Activated CD4-positive, alpha-beta T cell treated with anti-CD3 and anti-CD28 coated beads, Interleukin-2, amount 50 U/mL, for 24 hours (primary cell): ENCODE results near the gene BHLHA15.
A peak's percentile ranks its signal among the peaks of the same experiment; 100 is the strongest.

Source experiments
- DNase-seq, 2 donors: peaks; one replicate each; pipeline ENCODE4 v3.0.0-alpha.2; 2020; ENCODE audit warnings: low read depth in 1 of 2, low spot score in 1 of 2

BHLHA15 gene

DNA sequence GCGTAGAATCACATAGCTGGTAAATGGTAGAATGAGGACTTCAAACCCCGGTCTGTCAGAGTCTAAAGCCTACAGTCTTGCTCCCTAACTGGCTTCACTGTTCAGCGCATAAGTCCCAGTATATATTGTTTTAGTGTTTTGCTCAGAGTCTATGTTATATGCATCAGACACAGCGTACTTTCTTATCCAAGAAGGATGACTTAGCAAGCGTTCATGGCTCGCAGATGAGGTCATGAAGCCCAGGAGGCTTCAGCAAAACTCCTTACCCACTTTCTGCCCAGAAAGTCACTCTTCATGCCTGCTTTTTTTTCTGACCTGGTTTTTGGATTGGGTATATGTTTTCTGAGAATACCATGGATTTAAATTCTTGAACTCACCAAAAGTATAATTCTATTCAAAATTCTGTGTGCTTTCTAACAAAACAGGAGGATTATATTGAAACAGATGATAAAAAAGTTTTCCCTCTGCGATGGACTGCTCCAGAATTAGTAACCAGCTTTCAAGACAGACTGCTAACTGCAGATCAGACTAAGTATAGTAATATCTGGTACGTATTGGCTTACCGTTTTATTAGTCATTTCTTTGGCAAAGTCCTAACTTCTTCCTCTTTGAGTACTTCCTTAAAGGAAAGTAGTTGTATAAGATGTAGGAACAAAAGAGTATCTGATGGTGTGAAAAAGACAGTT lies 24.6 kb upstream of the BHLHA15 start:
- no peak for DNase-seq

DNA sequence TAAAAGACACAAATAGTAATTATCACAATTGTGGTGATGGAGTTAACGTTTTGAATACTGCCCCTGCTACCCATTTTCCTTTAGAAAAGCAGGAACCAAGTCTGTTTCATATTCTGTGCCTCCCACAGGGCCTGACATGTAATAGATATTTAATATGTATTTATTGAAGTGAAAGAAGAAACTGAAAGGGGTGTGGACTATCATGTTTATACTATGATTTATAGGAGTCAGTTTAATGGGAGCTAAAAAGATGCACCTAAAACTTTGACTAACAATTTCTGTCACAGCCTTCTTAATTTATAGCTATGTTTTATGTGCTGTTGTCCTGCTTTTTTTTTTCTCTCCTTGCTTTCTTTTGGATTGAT lies 24.1 kb upstream of the BHLHA15 start:
- DNase-seq, result no peak

DNA sequence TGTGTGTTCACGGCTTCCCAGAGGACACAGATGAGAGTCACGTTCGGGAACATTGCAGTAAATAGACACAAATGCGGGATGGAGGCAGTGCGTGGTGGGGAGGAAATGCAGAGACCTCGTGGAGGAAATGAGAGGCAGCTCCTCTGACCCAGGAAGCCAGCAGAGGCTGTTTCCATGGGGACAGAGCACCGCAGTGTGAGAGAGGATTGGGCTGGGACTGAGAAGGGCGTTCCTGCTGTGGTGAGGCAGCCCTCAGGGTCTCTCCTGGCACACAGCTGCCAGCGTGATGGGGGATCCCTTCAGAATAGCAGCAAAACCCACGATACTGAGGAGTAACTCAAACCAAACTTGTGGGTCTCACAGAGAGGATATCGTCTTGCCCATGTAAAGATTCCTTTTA lies 21.7 kb upstream of the BHLHA15 start:
- no peak for DNase-seq

DNA sequence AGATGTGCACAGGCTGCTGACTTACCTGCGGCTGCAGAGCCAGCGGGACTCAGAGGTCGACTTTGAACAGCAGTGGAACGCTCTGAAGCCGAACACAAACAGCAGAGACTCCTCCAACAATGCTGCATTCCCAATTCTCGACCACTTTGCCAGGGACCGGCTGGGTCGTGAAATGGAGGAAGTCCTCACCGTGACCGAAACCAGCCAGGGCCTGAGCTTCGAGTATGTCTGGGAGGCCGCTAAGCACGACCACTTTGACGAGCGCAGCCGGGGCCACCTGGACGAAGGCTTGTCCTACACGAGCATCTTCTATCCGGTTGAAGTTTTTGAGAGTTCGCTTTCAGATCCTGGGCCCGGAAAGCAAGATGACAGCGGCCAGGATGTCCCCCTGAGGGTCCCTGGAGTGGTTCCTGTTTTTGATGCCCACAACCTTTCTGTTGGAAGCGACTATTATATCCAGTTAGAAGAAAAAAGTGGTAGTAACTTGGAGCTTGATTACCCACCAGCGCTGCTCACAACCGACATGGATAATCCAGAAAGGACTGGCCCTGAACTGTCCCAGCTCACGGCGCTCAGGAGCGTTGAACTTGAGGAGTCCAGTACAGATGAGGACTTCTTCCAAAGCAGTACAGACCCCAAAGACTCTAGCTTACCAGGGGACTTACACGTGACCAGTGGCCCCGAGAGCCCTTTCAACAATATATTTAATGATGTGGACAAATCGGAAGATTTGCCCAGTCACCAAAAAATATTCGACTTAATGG lies 19.4 kb upstream of the BHLHA15 start:
- DNase-seq, result no peak

DNA sequence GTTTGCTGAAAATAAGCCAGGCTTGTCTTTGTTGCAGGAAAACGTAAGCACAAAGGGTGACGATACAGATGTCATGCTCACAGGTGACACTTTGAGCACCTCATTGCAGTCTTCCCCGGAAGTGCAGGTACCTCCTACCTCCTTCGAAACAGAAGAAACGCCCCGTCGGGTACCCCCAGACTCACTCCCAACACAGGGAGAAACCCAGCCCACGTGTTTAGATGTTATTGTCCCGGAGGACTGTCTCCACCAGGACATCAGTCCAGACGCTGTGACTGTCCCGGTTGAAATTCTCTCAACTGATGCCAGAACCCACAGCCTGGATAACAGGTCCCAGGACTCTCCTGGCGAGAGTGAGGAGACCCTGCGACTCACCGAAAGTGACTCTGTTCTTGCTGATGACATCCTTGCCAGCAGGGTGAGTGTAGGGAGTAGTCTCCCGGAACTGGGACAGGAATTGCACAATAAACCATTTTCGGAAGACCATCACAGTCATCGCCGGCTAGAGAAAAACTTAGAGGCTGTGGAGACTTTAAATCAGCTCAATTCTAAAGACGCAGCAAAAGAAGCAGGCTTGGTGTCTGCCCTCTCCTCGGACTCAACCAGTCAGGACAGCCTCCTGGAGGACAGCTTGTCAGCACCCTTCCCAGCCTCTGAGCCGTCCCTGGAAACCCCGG lies 18.3 kb upstream of the BHLHA15 start:
- DNase-seq, result no peak

DNA sequence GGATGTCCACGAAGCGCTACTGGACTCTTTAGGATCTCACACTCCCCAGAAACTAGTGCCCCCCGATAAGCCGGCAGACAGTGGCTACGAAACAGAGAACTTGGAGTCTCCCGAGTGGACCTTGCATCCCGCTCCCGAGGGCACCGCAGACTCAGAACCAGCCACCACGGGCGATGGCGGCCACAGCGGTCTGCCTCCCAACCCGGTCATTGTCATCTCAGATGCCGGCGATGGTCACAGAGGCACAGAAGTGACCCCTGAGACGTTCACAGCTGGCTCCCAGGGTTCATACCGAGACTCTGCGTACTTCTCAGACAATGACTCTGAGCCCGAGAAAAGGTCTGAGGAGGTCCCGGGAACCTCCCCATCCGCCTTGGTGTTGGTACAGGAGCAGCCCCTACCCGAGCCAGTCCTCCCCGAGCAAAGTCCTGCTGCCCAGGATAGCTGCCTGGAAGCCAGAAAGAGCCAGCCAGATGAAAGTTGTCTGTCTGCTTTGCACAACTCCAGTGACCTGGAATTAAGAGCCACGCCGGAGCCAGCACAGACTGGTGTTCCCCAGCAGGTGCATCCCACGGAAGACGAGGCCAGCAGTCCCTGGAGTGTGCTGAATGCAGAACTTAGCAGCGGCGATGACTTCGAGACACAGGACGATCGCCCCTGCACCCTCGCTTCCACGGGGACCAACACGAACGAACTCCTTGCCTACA lies 17.6 kb upstream of the BHLHA15 start:
- DNase-seq, result no peak

DNA sequence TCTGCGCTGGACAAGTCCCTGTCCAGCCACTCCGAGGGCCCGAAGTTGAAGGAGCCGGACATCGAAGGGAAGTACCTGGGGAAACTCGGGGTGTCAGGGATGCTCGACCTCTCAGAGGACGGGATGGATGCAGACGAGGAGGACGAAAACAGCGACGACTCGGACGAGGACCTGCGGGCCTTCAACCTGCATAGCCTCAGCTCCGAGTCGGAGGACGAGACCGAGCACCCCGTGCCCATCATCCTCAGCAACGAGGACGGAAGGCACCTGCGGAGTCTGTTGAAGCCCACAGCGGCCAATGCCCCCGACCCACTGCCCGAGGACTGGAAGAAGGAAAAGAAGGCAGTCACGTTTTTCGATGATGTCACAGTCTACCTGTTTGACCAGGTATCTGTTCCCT lies 17.1 kb upstream of the BHLHA15 start:
- DNase-seq, result no peak

DNA sequence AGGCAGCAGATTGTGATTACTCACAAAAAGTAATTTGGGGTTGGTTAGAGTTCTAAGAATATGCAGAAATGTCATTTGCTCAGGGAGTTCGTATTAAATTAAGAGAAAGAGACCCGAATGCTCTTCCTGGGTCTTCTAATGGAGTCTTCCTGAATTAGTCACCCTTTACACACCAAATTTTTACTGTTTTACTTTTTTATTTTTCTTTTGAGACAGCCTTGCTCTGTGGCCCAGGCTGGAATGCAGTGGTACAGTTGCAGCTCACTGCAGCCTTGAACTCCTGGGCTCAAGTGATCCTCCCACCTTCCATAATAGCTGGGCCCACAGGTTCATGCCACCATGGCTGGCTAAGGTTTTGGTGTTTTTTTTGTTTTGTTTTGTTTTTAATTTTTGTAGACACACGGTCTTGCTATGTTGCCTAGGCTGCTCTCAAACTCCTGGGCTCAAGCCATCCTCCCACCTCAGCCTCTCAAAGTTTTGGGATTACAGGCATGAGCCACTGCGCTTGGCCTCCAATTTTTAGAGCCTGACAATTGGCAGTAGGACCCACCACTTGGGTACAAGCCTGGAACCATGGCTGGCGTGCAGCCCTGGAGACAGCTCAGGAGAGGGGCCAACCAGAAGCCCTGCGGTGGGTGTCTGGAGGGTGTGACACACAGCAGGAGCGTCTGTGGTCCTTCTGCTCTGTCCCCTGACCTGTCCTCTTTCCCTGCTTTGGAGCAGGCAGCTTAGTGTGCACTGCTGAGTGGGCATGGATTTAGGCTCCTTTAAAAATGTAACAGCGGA lies 16.4 kb upstream of the BHLHA15 start:
- no peak for DNase-seq

DNA sequence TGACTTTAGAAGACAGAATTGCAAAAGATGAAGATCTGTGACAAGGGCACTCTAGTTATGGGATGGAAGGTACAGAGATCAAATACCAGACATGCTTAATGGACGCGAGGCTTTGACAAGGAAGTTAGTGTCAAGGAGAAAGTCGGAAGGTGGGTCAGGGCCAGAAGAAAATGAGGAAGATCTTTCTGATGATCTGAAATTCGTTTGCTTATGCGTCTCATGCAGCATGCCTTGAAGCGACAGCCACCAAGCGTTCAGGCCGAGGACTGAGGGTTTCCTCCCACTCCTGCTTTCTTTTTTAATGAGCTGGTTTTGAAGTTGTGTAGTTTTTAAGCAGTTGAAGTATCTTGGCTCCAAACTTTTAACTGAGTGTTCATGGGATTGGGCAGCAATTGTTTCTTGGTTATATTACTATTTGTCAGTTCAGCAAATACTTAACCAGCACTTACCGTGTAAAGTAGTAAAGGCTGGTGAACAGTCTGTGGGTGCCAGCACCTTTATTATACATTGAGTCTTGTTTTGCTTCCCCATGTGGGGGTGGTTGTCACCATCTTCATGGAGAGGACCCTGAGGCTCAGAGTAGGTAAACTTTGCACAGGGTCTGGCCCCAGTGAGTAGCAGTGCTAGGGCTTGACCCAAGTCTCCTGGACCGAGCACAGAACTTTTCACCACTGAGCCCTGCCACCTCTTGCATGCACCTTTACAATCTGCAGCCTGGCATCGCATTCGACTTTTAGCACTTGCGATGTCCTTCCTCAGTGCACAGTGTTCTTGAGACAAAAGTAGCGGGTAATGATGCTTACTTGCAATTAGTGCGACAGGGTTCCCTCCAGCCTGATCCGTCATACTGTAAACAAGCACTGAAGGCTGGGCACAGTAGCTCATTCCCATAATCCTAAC lies 14.3 kb upstream of the BHLHA15 start:
- DNase-seq, result no peak

DNA sequence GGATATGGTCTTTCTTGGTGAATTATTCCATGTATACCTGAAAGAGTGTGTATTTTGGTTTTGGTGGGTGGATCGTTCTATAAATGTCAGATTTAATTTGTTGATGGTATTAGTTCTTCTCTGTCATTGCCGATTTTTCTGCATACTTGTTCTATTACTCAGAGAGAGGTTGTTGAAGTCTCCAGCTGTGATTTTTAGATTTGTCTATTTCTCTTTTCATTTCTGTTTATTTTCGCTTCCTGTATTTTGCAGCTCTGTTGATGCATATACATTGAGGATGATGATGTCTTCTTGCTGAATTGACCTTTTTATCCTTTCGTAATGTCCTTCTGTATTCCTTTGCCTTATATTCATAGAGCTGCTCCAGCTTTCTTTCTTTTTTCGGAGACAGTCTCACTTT lies 12.1 kb upstream of the BHLHA15 start:
- no peak for DNase-seq

DNA sequence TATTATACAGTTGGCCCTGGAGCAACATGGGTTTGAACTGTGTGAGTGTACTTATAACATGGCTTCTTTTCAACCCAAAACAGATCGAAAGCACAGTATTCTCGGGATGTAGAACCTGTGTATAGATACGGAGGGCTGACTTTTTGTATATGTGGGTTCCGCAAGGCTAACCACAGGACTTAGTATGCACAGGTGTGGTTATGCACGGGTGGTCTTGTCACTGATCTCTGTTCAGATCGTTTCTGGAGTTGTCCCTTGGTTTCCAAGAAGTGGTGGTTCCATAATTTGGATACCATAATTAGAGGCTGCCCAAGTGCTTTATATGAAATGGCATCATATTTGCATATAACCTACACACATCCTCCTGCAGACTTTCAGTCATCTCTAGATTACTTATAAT lies 10.9 kb upstream of the BHLHA15 start:
- no peak for DNase-seq

DNA sequence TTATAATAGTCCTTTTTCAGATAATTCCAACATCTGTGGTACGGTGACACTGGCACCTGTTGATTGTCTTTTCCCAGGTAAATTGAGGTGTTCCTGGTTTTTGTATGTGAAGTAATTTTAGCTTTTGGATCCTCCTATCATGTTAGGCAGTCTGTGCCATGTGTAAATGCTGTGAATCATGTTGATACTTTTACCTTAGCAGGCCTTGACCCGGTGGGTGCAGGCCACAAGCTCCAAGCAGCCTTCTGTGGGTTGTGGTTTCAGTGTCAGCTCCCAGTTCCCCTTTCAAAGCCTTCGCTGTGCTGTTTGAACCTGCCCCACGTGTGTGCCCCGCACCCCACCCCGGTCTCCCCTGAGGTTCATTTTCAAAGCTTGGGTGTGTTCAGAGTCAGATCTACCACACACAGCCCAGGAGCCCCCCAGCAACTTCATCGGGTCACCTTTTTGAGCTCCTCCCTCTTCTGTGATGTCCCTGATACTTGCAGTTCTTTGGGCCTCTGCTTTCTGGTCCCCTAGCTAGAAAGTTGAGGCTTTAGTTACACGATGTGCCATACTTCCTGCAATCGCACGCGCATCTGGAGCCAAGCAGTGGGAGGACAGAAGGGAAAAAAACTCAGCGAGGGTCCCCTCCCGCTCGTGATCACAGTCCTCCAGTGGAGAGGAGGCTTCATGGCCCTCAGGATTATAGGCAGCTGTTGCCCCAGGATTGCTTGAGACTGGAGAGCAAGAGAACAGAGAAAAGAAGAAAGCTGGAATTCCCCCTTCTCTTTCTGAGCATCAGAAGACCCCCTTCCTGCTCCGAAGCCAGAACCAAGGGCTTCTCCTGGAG lies 8.7 kb upstream of the BHLHA15 start:
- peak; percentile 16 to 47 for DNase-seq

DNA sequence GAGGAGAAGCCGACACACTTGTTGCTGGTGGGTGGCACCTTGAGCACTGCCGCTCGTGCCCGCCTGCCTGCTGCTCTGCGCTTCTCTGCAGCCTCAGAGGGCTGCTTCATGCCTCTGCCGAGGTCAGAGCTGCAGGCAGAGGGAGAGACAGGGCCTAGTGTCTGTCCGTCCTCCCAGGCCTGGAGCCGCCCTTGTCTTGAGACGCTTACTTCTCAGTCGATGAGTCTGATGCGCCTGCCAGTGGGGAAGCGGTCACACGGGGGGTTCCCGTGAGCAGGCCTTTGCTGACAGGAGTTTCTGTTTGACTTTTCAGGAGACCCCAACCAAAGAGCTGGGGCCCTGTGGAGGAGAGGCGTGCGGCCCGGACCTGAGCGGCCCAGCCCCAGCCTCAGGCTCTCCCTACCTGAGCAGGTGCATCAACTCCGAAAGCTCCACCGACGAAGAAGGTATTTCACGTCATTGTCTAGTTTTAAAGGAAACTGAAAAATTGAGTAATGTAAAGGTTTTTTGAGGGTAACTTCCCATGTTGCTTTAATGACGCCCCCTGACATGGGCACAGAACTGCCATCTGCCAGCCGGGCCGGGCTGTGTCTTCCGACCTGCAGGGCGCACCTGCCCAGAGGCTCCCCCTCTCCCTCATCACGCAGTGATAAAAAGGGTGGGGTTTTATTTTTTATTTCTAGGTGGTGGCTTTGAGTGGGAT lies 7.8 kb upstream of the BHLHA15 start:
- DNase-seq, result no peak

DNA sequence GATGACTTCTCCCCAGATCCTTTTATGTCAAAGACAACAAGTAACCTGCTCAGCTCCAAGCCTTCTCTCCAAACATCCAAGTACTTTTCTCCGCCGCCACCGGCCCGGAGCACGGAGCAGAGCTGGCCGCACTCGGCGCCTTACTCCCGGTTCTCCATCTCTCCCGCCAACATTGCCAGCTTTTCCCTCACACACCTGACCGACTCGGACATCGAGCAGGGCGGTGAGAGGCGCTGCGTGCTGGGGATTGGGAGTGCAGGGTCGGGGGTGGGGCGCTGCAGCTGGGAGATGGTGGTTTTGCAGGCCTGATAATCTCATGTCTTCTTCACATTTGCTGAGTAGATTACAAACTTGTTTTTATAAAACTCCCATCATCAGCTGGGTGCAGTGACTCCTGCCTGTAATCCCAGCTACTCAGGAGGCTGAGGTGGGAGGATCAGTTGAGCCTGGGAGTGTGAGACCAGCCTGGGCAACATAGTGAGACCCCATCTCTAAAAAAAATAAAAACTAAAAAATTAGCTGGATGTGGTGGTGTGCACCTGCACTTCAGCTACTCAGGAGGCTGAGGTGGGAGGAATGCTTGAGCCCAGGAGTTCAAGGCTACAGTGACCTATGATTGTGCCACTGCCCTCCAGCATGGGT lies 7.2 kb upstream of the BHLHA15 start:
- DNase-seq, result no peak

DNA sequence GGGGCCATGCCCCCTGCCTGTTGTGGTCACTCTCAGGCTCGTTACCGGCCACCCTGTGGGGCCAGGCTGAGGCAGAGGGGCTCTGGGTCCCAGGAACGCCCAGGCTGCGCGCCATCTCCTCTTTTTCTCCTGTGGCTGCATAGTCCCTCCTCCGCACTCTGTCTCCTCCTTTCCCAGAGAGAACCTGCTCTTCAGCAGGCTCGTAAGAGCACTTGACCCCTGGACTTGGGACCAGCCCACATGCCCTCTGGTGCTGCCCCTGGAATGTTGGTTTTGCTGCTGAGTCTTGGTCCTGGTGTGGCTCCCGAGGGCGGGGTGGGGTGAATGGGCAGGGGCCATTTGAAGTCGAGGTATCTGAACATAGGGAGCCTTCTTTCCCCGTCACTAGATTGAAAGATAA lies 6.6 kb upstream of the BHLHA15 start:
- DNase-seq, result no peak

DNA sequence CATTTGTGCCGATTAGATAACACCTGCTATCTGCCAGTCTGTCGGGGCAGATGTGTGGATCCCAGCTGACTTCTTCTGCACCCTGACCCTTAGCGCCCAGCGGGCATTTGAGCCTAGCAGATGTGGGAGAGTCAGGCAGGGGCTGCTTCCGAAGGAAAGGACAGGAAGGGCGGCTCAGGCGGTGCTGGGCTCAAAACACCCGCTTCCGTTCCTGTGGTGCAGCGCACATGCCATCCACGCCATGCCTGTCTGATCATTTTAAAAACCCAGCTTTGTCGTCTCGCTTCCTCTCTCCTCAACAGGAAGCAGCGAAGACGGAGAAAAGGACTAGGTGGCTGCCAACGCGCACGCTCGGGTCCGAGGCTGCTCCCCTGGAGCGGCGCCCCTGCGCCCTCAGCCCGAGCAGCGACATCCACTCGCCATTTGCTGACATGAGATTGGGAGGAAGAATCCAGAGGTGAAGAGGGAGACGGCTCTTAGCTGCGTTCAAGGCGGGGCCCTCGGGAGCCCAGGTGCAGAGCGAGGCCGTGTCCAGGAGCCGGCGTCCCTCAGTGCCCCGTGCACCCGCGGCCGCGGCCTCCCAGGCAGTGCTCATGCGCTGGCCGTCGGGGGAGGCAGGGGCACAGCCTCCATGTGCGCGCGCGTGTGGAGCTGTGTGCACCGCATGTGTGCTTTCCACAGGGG lies 5.9 kb upstream of the BHLHA15 start:
- DNase-seq, result no peak
